Posterior cingulate gyrus (tissue), 11 donors: ENCODE data around the gene CDK6.
A peak's percentile ranks its signal among the peaks of the same experiment; 100 is the strongest.

Experiments used
- DNase-seq, 10 donors: peaks; one replicate each; pipeline versions ENCODE4 v3.0.0 to v3.0.0-alpha.2; 2020 to 2021; ENCODE audit warnings: mixed read lengths in 3 of 10
- intact Hi-C: fragments of 100-400 bp; cut with DNase I; formaldehyde crosslinking; loops from one replicate; pipeline ENCODE4 v1.15.1; 2023

The CDK6 gene

GRCh38 chr7:92582948-92583347 lies 253.4 kb downstream of the CDK6 start:
- no peak for DNase-seq
- intact Hi-C loops, result no loop called here

GRCh38 chr7:92576296-92576695 lies 260.1 kb downstream of the CDK6 start:
- intact Hi-C loops, result no loop called here
- DNase-seq, result no peak

DNA sequence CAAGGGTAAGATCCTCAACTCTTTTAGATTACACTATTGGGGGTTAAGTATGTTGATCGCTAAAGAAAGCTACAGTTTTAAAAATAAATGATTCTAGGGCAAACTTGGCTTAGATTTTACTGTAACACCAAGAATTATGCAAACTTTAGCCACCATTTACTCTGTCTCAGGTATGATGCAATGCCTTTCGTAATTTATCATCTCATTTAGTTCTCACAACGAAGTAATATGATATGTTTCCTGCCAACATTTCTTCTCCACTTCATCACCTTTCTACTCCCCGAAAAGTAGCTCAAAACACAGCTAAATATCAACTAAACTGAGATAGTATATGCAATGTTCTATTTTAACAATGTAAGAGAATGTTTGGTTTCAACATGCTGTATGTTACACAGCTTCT lies 267.2 kb downstream of the CDK6 start:
- intact Hi-C loops, result no loop called here

GRCh38 chr7:92567460-92567859 lies 268.9 kb downstream of the CDK6 start:
- intact Hi-C loops, result no loop called here
- peak in 2 of 10 donors; percentile 19 to 40 for DNase-seq

More for the DNA sequence above, 267.2 kb downstream of the CDK6 start:
- no peak for DNase-seq

DNA sequence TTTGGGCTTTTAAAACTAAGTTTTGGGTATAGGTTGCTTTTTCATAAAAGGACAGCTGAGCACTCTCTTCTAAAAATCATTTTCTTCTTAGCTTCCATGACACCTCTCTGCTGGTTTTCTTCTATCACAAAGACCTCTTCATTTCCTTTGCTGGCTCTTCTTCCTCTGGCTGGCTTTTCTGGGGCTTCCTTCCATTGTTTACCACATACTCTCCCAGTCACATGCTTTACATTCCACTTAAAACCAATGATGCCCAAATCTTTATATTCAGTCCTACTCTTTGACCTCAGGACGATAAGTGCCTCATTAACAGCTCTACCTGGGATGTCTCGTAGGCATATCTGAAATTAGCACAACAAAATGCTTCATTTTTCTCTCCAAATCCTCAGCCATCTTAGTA lies 273.0 kb downstream of the CDK6 start:
- DNase-seq, result no peak

DNA sequence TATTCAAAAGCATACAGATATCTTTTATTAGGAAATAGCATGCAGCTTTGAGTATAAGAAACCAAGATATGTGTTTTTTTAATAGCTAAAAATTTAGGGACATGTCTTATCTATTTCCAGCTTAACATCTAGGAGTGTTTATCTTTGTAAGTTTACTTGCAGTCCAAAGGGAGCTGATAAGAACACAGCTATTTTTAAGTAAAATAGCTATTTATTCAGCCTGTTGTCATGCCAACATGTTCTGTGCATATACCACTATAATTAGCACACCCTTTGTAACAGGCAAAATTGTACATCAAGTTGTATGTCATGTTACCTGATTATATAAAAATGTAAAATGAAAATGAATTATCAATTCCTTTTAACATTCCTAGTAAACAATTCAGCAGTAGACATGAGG lies 275.8 kb downstream of the CDK6 start:
- no peak for DNase-seq
- intact Hi-C loops, result no loop called here

More for the DNA sequence above, 273.0 kb downstream of the CDK6 start:
- intact Hi-C loops, result no loop called here

DNA sequence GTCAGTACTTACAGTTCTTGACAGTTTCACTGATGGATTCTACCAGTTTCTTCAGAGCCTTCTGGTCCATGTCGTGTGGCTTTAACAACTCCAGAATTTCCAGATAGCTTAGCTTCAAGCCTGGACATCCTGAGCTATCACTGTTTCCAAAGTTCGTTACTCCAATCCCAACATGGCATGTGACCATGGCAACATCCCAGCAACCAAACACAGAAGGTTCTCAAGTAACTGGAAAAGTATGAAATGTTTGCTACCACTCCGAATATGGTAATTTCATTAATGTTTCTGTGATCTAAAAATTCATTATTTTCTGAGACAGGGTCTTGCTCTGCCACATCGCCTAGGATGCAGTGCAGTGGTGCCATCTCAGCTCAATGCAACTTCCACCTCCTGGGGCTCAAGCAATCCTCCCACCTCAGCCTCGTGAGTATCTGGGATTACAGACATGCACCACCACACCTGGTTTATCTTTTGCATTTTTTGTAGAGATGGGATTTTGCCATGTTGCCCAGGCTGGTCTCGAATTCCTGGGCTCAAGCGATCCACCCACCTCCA lies 278.5 kb downstream of the CDK6 start:
- DNase-seq, result no peak
- intact Hi-C loops, result no loop called here

DNA sequence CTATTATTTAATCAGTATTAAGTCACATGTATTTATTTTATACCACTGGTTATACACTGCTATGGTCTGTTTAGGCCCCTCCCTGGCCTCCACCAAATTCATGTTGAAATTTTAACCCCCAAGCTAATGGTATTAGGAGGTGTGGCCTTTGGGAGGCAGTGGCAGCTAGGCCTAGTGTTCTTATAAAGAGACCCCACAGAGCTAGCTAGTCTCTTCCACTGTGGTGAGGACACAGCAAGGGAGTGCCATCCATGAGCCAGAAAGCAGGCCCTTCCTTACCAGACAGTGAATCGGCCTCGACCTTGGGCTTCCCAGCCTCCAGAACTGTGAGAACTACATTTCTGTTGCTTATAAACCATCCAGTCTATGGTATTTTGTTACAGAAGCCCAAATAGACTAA lies 279.1 kb downstream of the CDK6 start:
- intact Hi-C loops, result no loop called here
- no peak for DNase-seq
